Panc1 (cell line): ENCODE results near the gene IL20RB. TPM values are rescaled to one million over a fixed set of nuclear protein-coding genes. Genes with fewer than 3 reads are reported as not detected.
A peak's percentile ranks its signal among the peaks of the same experiment; 100 is the strongest.

Experiments used
- ATAC-seq: fragments of 200-7000 bp; cut with Tn5 transposase; 2 replicates; pipeline ENCODE4 v1.9.1; 2020; ENCODE audit warnings: mild to moderate bottlenecking, moderate library complexity
- BruUV-seq: library from RNA; stranded (reverse); fragments of 400-500 nt; replicated peaks from 2 replicates; lab custom pipeline; 2021; lab: Mats Ljungman, UMichigan
- CTCF ChIA-PET: fragments of 300-600 bp; sonication (Branson Sonifier 250); formaldehyde crosslinking; loops from one replicate; lab custom pipeline; 2022; ENCODE audit warnings: antibody characterized with exemption; lab: Charles Lee
- POLR2A ChIA-PET: fragments of 300-600 bp; sonication (Branson Sonifier 250); formaldehyde crosslinking; loops from one replicate; lab custom pipeline; 2022; ENCODE audit warnings: antibody characterized with exemption; lab: Charles Lee
- DNase-seq: peaks from one replicate; pipeline ENCODE4 v3.0.0-alpha.2; 2010; ENCODE audit warnings: low read depth, low spot score
- H3K27ac ChIP-seq: 2 replicates; pipeline ENCODE4 v1.5.1; 2011; ENCODE audit warnings: mild to moderate bottlenecking, low read length, inconsistent platforms
- H3K27me3 ChIP-seq: fragments of 200-500 bp; sonication (Bioruptor generic); 2 replicates; pipeline ENCODE4 v1.6.0; 2014; ENCODE audit warnings: low read length, inconsistent platforms; ENCODE audit not compliant: control insufficient read depth, insufficient read depth
- H3K36me3 ChIP-seq: fragments of 200-500 bp; sonication (Bioruptor generic); 2 replicates; pipeline ENCODE4 v1.5.1; 2014; ENCODE audit warnings: inconsistent platforms, mild to moderate bottlenecking, low read length, moderate library complexity; ENCODE audit not compliant: control insufficient read depth, insufficient read depth
- H3K4me1 ChIP-seq: 2 replicates; pipeline ENCODE4 v1.5.1; 2011; ENCODE audit warnings: inconsistent platforms, mild to moderate bottlenecking, low read length, moderate library complexity; ENCODE audit not compliant: control insufficient read depth, insufficient read depth
- H3K4me3 ChIP-seq, 2 experiments: 2 replicates each; pipeline ENCODE4 v1.5.1; 2011 to 2012; ENCODE audit warnings: low read depth in 2 of 2, low read length in 2 of 2, mild to moderate bottlenecking in 2 of 2, inconsistent platforms in 1 of 2, moderate library complexity in 1 of 2
- H3K9me3 ChIP-seq: fragments of 200-500 bp; sonication (Bioruptor generic); 2 replicates; pipeline ENCODE4 v1.5.1; 2014; ENCODE audit warnings: low read depth, mild to moderate bottlenecking, inconsistent platforms, low read length, moderate library complexity; ENCODE audit not compliant: control insufficient read depth, insufficient read depth
- POLR2AphosphoS5 ChIP-seq: IDR thresholded peaks from 2 replicates; pipeline ENCODE4 v1.6.1; 2012; ENCODE audit warnings: mild to moderate bottlenecking, low read depth, low read length, moderate library complexity
- SIN3A ChIP-seq: IDR thresholded peaks from 2 replicates; pipeline ENCODE4 v1.6.1; 2012; ENCODE audit warnings: low read depth, mild to moderate bottlenecking, low read length, moderate library complexity, borderline replicate concordance; ENCODE audit not compliant: insufficient read depth
- TCF7L2 ChIP-seq: IDR thresholded peaks from 2 replicates; pipeline ENCODE4 v1.6.1; 2011; ENCODE audit warnings: mild to moderate bottlenecking, low read depth, low read length, inconsistent platforms
- in situ Hi-C: cut with HindIII; loops from 2 replicates; pipeline ENCODE4 v1.10.0; 2016; ENCODE audit warnings: low sequenced_read_pairs, low pct_unique_long_range_greater_than_20kb
- intact Hi-C: fragments of 100-400 bp; cut with micrococcal nuclease; formaldehyde crosslinking; loops from one replicate; pipeline ENCODE4 v1.10.0; 2022; ENCODE audit not compliant: unreplicated experiment
- total RNA-seq: library from RNA; stranded (reverse); gene quantifications from one replicate; pipeline ENCODE4 v1.2.1, GENCODE V29; 2021; ENCODE audit not compliant: unreplicated experiment
- TF ChIP-seq, protein P1 (sequence below): fragments of 450-650 bp; IDR thresholded peaks from 2 replicates; pipeline ENCODE4 v1.5.1; 2017; ENCODE audit warnings: mild to moderate bottlenecking
- TF ChIP-seq, protein P2 (sequence below), 2 experiments: IDR thresholded peaks; 2 replicates each; pipeline ENCODE4 v1.6.1; 2011 to 2012; ENCODE audit warnings: low read depth in 2 of 2, control low read depth in 1 of 2, low read length in 1 of 2, mild to moderate bottlenecking in 1 of 2, moderate library complexity in 1 of 2; ENCODE audit not compliant: insufficient read depth in 1 of 2

Gene IL20RB
- total RNA-seq, 1 experiment from 2014 or later = 1.7 TPM

DNA sequence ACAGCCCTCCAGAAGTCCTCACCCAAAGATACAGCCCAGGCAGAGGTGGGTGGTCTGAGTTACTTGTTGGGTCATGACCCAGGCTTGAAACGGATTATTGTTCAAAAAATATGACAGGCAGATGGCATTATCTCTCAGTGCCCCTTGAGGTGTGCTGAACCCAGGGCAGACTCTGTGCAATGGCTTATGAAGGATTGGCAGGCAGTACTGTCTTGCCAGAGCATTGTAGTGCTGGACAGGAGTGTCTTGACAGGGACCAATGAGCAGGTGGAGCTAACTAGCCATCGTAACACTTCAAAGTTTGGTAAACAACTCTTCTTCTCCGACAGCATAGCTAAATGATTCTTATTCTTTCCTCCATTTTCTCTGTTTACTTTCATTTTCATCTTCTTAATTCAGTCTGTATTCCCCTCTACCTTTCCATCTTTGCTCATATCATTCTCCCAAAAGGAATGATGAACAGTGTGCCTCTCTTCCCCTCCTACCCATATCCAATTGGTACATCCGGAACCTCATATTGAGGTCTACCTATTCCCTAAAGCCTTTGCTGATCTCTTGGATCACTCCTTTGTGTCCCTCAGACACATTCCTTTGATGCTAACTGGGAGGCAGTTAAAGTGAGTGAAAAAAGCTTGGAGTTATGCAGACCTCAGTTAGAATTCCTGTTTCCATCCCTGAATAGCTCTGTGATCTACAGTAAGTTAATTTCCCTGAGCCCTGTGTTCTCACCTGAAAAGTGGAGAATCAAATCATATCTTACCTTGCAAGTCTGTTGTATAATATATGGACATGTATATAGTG, 2.6 kb upstream of the IL20RB start:
- Histone ChIP-seq H3K27ac (peak overlapping the region; percentile 39; the same call in 1 of the 2 replicates), H3K4me3 (no peak overlapping the region), H3K4me1 (peaks cover 13% of the 10 kb centered on the region), H3K27me3 (no peaks in the 10 kb centered on the region), H3K9me3 (no peaks in the 10 kb centered on the region), H3K36me3 (no peaks in the 10 kb centered on the region)
- intact Hi-C loops = no loop called here
- DNase-seq (no peak), ATAC-seq (peak; percentile 57; the same call in 1 of the 2 replicates)
- BruUV-seq = no TSS peak
- TF ChIP-seq TCF7L2 = 0 out of 2 replicates have a peak, but pooled peaks have one; percentile 23
- TF ChIP-seq, protein P1, sequence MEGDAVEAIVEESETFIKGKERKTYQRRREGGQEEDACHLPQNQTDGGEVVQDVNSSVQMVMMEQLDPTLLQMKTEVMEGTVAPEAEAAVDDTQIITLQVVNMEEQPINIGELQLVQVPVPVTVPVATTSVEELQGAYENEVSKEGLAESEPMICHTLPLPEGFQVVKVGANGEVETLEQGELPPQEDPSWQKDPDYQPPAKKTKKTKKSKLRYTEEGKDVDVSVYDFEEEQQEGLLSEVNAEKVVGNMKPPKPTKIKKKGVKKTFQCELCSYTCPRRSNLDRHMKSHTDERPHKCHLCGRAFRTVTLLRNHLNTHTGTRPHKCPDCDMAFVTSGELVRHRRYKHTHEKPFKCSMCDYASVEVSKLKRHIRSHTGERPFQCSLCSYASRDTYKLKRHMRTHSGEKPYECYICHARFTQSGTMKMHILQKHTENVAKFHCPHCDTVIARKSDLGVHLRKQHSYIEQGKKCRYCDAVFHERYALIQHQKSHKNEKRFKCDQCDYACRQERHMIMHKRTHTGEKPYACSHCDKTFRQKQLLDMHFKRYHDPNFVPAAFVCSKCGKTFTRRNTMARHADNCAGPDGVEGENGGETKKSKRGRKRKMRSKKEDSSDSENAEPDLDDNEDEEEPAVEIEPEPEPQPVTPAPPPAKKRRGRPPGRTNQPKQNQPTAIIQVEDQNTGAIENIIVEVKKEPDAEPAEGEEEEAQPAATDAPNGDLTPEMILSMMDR = no peak
- ChIA-PET CTCF (no interaction called here), POLR2A (interaction anchor here (0.6 kb wide), 1 partner anchor 91 kb away, joined by 3 read pairs; no protein-coding TSS in a partner anchor)
- in situ Hi-C loops = no loop called here

DNA sequence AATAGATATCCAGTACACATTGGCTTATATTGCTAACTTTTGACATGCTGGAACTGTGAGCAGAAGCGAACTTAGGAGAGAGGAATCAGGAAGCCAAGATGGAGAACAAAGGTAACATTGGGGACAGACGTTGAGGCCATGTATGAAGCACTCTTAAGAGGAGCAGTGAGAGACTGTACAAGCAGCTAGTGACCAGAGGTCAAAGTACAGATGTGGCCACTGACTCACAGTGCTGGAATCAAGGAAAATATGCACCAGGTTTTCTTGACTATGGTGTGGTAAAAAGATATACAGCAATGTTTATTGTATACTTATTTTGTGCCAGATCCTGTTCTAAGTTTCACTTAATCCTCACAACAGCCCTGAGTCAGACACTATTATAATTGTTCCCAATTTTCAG, 2.0 kb upstream of the IL20RB start:
- no peak overlapping the region for H3K27ac ChIP-seq
- in situ Hi-C loops (no loop called here), intact Hi-C loops (no loop called here)
- no peaks in the 10 kb centered on the region for H3K36me3 ChIP-seq
- POLR2A ChIA-PET = interaction anchor here (0.6 kb wide), 1 partner anchor 91 kb away, joined by 3 read pairs; no protein-coding TSS in a partner anchor
- BruUV-seq = no TSS peak
- CTCF ChIA-PET = no interaction called here
- peaks cover 13% of the 10 kb centered on the region for H3K4me1 ChIP-seq
- DNase-seq (peak; percentile 51), ATAC-seq (peak; percentile 81)
- no peaks in the 10 kb centered on the region for H3K27me3 ChIP-seq
- no peaks in the 10 kb centered on the region for H3K9me3 ChIP-seq
- TF ChIP-seq, protein P2, sequence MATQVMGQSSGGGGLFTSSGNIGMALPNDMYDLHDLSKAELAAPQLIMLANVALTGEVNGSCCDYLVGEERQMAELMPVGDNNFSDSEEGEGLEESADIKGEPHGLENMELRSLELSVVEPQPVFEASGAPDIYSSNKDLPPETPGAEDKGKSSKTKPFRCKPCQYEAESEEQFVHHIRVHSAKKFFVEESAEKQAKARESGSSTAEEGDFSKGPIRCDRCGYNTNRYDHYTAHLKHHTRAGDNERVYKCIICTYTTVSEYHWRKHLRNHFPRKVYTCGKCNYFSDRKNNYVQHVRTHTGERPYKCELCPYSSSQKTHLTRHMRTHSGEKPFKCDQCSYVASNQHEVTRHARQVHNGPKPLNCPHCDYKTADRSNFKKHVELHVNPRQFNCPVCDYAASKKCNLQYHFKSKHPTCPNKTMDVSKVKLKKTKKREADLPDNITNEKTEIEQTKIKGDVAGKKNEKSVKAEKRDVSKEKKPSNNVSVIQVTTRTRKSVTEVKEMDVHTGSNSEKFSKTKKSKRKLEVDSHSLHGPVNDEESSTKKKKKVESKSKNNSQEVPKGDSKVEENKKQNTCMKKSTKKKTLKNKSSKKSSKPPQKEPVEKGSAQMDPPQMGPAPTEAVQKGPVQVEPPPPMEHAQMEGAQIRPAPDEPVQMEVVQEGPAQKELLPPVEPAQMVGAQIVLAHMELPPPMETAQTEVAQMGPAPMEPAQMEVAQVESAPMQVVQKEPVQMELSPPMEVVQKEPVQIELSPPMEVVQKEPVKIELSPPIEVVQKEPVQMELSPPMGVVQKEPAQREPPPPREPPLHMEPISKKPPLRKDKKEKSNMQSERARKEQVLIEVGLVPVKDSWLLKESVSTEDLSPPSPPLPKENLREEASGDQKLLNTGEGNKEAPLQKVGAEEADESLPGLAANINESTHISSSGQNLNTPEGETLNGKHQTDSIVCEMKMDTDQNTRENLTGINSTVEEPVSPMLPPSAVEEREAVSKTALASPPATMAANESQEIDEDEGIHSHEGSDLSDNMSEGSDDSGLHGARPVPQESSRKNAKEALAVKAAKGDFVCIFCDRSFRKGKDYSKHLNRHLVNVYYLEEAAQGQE (IDR thresholded peaks at IDR 0.05; ENCODE audit: insufficient read depth in 1 of 2, low read depth in 2 of 2, low read length in 1 of 2) = no peak
- no peak for TF ChIP-seq POLR2AphosphoS5
- TF ChIP-seq, protein P1 = no peak
- no peak for TF ChIP-seq TCF7L2
- TF ChIP-seq SIN3A = no peak
- H3K4me3 ChIP-seq = no peak overlapping the region
